ENCODE data around the gene HMBS. TPM values are rescaled to one million over a fixed set of nuclear protein-coding genes. Genes with fewer than 3 reads are reported as not detected.

The HMBS gene
- total and polyA plus RNA-seq, 2 experiments from 2014 or later = 5.1 to 46.1 TPM

- Histone ChIP-seq H3K9me2 (ENCODE audit: insufficient read depth) (no peaks in the 10 kb centered on the region), H3K9ac (no peak overlapping the region), H3K27ac (no peak overlapping the region), H3K27me3 (replicated peaks; ENCODE audit: insufficient read depth) (no peaks in the 10 kb centered on the region), H3K4me2 (ENCODE audit: unreplicated experiment) (no peak overlapping the region), H3K36me3 (ENCODE audit: low read depth) (no peaks in the 10 kb centered on the region; the same call in 1 of the 2 replicates), H2AFZ (no peak overlapping the region), H3K4me1 (ENCODE audit: insufficient read depth) (peaks cover 17% of the 10 kb centered on the region), H3F3A (ENCODE audit: insufficient read depth) (no peaks in the 10 kb centered on the region), H3K79me2 (ENCODE audit: insufficient read depth) (peaks cover 36% of the 10 kb centered on the region), H3K4me3 (no peak overlapping the region), H4K20me1 (ENCODE audit: insufficient read depth) (no peaks in the 10 kb centered on the region), H3K9me3 (ENCODE audit: low read depth) (no peaks in the 10 kb centered on the region)
- WGBS, 2 experiments (ENCODE audit: low coverage in 1 of 2, low lambda C conversion rate in 2 of 2, missing lambda C conversion rate in 2 of 2) = 69 to 70% methylated on average over 3 of the region's 3 CpGs
- in situ Hi-C loops (cut with MboI) = no loop called here
- DNase-seq = no peak
- TF ChIP-seq EZH2 (IDR thresholded peaks at IDR 0.05; ENCODE audit: insufficient read depth, poor library complexity, severe bottlenecking) (no peak), EZH2phosphoT487 (IDR thresholded peaks at IDR 0.05; ENCODE audit: insufficient read depth, low read depth) (no peak)
These were observed 25.2 kb downstream of the HMBS start for GRCh38 chr11:119109843-119110242.

DNA sequence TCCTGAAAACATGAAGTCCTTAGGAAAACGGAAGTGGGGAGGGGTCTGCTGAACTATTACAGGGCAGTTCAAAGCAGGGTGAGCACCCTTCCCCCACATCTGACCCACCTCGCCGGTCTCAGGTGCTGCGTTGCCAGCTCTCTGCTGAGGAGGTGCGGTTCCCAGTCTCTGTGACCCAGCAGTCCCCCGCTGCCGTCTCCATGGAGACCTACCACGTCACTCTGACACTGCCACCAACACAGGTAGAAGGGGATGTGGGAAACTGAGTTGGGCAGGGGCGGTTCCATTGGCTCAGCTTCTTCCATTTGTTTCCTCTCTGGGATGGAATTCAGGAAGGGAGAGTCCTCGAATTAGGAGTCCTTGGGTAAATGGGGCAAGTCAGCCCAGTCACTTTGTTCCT is 25.8 kb downstream of the HMBS start:
- H3K27ac ChIP-seq = no peak overlapping the region
- TF ChIP-seq EZH2 (IDR thresholded peaks at IDR 0.05; ENCODE audit: insufficient read depth, poor library complexity, severe bottlenecking) = no peak
- TF ChIP-seq EZH2phosphoT487 (IDR thresholded peaks at IDR 0.05; ENCODE audit: insufficient read depth, low read depth) = no peak
- H3K9me2 ChIP-seq (ENCODE audit: insufficient read depth) = no peaks in the 10 kb centered on the region
- H3K36me3 ChIP-seq (ENCODE audit: low read depth) = no peaks in the 10 kb centered on the region; the same call in 1 of the 2 replicates
- H3K9ac ChIP-seq = no peak overlapping the region
- peaks cover 36% of the 10 kb centered on the region for H3K79me2 ChIP-seq (ENCODE audit: insufficient read depth)
- 60 to 68% methylated on average over 10 of the region's 10 CpGs for WGBS, 2 experiments (ENCODE audit: low coverage in 1 of 2, low lambda C conversion rate in 2 of 2, missing lambda C conversion rate in 2 of 2)
- in situ Hi-C loops (cut with MboI) = no loop called here
- no peaks in the 10 kb centered on the region for H3F3A ChIP-seq (ENCODE audit: insufficient read depth)
- H3K4me1 ChIP-seq (ENCODE audit: insufficient read depth) = peaks cover 17% of the 10 kb centered on the region
- H4K20me1 ChIP-seq (ENCODE audit: insufficient read depth) = no peaks in the 10 kb centered on the region
- H3K9me3 ChIP-seq (ENCODE audit: low read depth) = no peaks in the 10 kb centered on the region
- H2AFZ ChIP-seq = no peak overlapping the region
- H3K4me2 ChIP-seq (ENCODE audit: unreplicated experiment) = no peak overlapping the region
- no peak for DNase-seq
- H3K27me3 ChIP-seq (replicated peaks; ENCODE audit: insufficient read depth) = no peaks in the 10 kb centered on the region
- no peak overlapping the region for H3K4me3 ChIP-seq

GRCh38 chr11:119111361-119111925 is 26.8 kb downstream of the HMBS start:
- 90 to 93% methylated on average over 11 of the region's 11 CpGs for WGBS, 2 experiments (ENCODE audit: low coverage in 1 of 2, low lambda C conversion rate in 2 of 2, missing lambda C conversion rate in 2 of 2)
- H3K4me3 ChIP-seq = no peak overlapping the region
- in situ Hi-C loops (cut with MboI) = no loop called here
- H3K9ac ChIP-seq = no peak overlapping the region
- H4K20me1 ChIP-seq (ENCODE audit: insufficient read depth) = no peaks in the 10 kb centered on the region
- no peak overlapping the region for H3K4me2 ChIP-seq (ENCODE audit: unreplicated experiment)
- DNase-seq = no peak
- no peak overlapping the region for H2AFZ ChIP-seq
- peaks cover 15% of the 10 kb centered on the region for H3K4me1 ChIP-seq (ENCODE audit: insufficient read depth)
- no peaks in the 10 kb centered on the region for H3F3A ChIP-seq (ENCODE audit: insufficient read depth)
- no peaks in the 10 kb centered on the region for H3K9me3 ChIP-seq (ENCODE audit: low read depth)
- H3K79me2 ChIP-seq (ENCODE audit: insufficient read depth) = peaks cover 36% of the 10 kb centered on the region
- H3K27me3 ChIP-seq (replicated peaks; ENCODE audit: insufficient read depth) = no peaks in the 10 kb centered on the region
- H3K9me2 ChIP-seq (ENCODE audit: insufficient read depth) = no peaks in the 10 kb centered on the region
- no peaks in the 10 kb centered on the region; the same call in 1 of the 2 replicates for H3K36me3 ChIP-seq (ENCODE audit: low read depth)
- no peak for TF ChIP-seq EZH2phosphoT487 (IDR thresholded peaks at IDR 0.05; ENCODE audit: insufficient read depth, low read depth)
- TF ChIP-seq EZH2 (IDR thresholded peaks at IDR 0.05; ENCODE audit: insufficient read depth, poor library complexity, severe bottlenecking) = no peak
- H3K27ac ChIP-seq = no peak overlapping the region

DNA sequence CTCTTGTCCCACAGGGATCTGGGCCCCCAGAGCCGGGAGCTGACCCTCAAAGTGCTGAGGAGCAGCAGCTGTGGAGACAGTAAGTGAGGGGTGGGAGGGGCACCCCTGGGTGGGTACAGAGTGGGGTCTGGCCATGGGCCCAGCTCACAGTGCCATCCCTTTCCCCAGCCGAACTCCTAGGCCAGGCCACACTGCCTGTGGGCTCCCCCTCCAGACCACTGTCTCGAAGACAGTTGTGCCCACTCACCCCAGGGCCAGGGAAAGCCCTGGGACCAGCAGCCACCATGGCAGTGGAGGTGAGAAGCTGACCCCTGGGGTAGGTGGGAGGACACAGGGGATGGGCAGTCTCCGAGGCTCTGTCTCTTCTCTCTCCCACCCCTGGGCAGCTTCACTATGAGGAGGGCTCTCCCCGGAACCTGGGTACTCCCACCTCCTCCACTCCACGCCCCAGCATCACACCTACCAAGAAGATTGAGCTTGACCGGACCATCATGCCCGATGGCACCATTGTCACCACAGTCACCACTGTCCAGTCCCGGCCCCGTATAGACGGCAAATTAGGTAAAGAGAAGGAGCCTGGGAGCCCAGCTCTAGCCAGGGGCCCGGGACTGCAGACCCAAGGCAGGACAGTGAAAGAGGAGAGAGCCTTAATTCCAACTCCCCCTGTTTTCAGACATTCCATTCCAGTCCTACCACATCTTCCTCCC is 27.8 kb downstream of the HMBS start:
- H3K9me3 ChIP-seq (ENCODE audit: low read depth) = no peaks in the 10 kb centered on the region
- no peaks in the 10 kb centered on the region for H3F3A ChIP-seq (ENCODE audit: insufficient read depth)
- no peak overlapping the region for H3K9ac ChIP-seq
- no peaks in the 10 kb centered on the region; the same call in 1 of the 2 replicates for H3K36me3 ChIP-seq (ENCODE audit: low read depth)
- H2AFZ ChIP-seq = no peak overlapping the region
- no peak overlapping the region for H3K4me2 ChIP-seq (ENCODE audit: unreplicated experiment)
- H3K79me2 ChIP-seq (ENCODE audit: insufficient read depth) = peaks cover 30% of the 10 kb centered on the region
- no peak overlapping the region for H3K4me3 ChIP-seq
- H4K20me1 ChIP-seq (ENCODE audit: insufficient read depth) = no peaks in the 10 kb centered on the region
- no peaks in the 10 kb centered on the region for H3K27me3 ChIP-seq (replicated peaks; ENCODE audit: insufficient read depth)
- in situ Hi-C loops (cut with MboI) = no loop called here
- 86 to 90% methylated on average over 12 of the region's 12 CpGs for WGBS, 2 experiments (ENCODE audit: low coverage in 1 of 2, low lambda C conversion rate in 2 of 2, missing lambda C conversion rate in 2 of 2)
- peaks cover 10% of the 10 kb centered on the region for H3K4me1 ChIP-seq (ENCODE audit: insufficient read depth)
- no peak overlapping the region for H3K27ac ChIP-seq
- no peak for DNase-seq
- no peak for TF ChIP-seq EZH2phosphoT487 (IDR thresholded peaks at IDR 0.05; ENCODE audit: insufficient read depth, low read depth)
- no peak for TF ChIP-seq EZH2 (IDR thresholded peaks at IDR 0.05; ENCODE audit: insufficient read depth, poor library complexity, severe bottlenecking)
- H3K9me2 ChIP-seq (ENCODE audit: insufficient read depth) = no peaks in the 10 kb centered on the region

Data from GM23248 (cell line).